HEK293 (cell line): ENCODE results near the gene CCDC28B.

Experiments used
- BCL11B ChIP-seq: fragments of 450-650 bp; formaldehyde crosslinking; IDR thresholded peaks from 2 replicates; pipeline ENCODE4 v1.5.1; 2016; ENCODE audit warnings: low read depth, missing biosample characterization, missing genetic modification characterization
- HOXA7 ChIP-seq: sonication (generic); formaldehyde crosslinking; IDR thresholded peaks from 2 replicates; pipeline ENCODE4 v1.8.1; 2022; ENCODE audit warnings: missing genetic modification reagents, borderline replicate concordance
- OVOL3 ChIP-seq: fragments of 450-650 bp; formaldehyde crosslinking; IDR thresholded peaks from 2 replicates; pipeline ENCODE4 v1.5.1; 2016; ENCODE audit warnings: missing biosample characterization, missing genetic modification characterization
- PRDM2 ChIP-seq: fragments of 450-650 bp; formaldehyde crosslinking; IDR thresholded peaks from 2 replicates; pipeline ENCODE4 v1.5.1; 2016; ENCODE audit warnings: missing biosample characterization, missing genetic modification characterization, borderline replicate concordance
- PRDM6 ChIP-seq: fragments of 450-650 bp; formaldehyde crosslinking; IDR thresholded peaks from 2 replicates; pipeline ENCODE4 v1.5.1; 2017; ENCODE audit warnings: missing biosample characterization, missing genetic modification characterization
- SETDB1 ChIP-seq: IDR thresholded peaks from one replicate; pipeline ENCODE4 v1.6.1; 2017; ENCODE audit warnings: mild to moderate bottlenecking, low read length, moderate library complexity, mixed read lengths; ENCODE audit not compliant: insufficient read length
- TCF7L2 ChIP-seq: IDR thresholded peaks from 2 replicates; pipeline ENCODE4 v1.6.1; 2011; ENCODE audit warnings: low read depth, mild to moderate bottlenecking, inconsistent platforms, low read length, moderate library complexity, borderline replicate concordance
- TRIM28 ChIP-seq: IDR thresholded peaks from 2 replicates; pipeline ENCODE4 v1.6.1; 2011; ENCODE audit warnings: low read length, control low read depth, borderline replicate concordance
- ZFHX2 ChIP-seq: fragments of 450-650 bp; formaldehyde crosslinking; conservative IDR thresholded peaks from 2 replicates; pipeline ENCODE4 v1.5.1; 2016; ENCODE audit warnings: missing biosample characterization, missing genetic modification characterization
- ZFP41 ChIP-seq: fragments of 450-650 bp; formaldehyde crosslinking; IDR thresholded peaks from 2 replicates; pipeline ENCODE4 v1.5.1; 2016; ENCODE audit warnings: missing biosample characterization, missing genetic modification characterization, borderline replicate concordance
- ZNF114 ChIP-seq: fragments of 450-650 bp; formaldehyde crosslinking; IDR thresholded peaks from 2 replicates; pipeline ENCODE4 v1.5.0; 2017; ENCODE audit warnings: missing biosample characterization, missing genetic modification characterization
- ZNF140 ChIP-seq: fragments of 450-650 bp; formaldehyde crosslinking; IDR thresholded peaks from 2 replicates; pipeline ENCODE4 v1.5.1; 2016; ENCODE audit warnings: missing biosample characterization, missing genetic modification characterization
- ZNF169 ChIP-seq: fragments of 450-650 bp; formaldehyde crosslinking; IDR thresholded peaks from 2 replicates; pipeline ENCODE4 v1.5.1; 2016; ENCODE audit warnings: missing biosample characterization, missing genetic modification characterization
- ZNF18 ChIP-seq: fragments of 450-650 bp; formaldehyde crosslinking; IDR thresholded peaks from 2 replicates; pipeline ENCODE4 v1.5.1; 2016; ENCODE audit warnings: missing biosample characterization, missing genetic modification characterization
- ZNF274 ChIP-seq, 2 experiments: fragments of 200-500 bp in 1 of 2; fragments of 450-650 bp in 1 of 2; sonication (Bioruptor generic) in 1 of 2; formaldehyde crosslinking in 1 of 2; IDR thresholded peaks; 2 replicates each; pipeline versions ENCODE4 v1.5.1 to v1.6.1; 2014 to 2016; ENCODE audit warnings: borderline replicate concordance in 1 of 2, inconsistent platforms in 1 of 2, low read length in 1 of 2, missing biosample characterization in 1 of 2, missing genetic modification characterization in 1 of 2
- ZNF394 ChIP-seq: fragments of 450-650 bp; formaldehyde crosslinking; IDR thresholded peaks from 2 replicates; pipeline ENCODE4 v1.5.1; 2016; ENCODE audit warnings: missing biosample characterization, missing genetic modification characterization, mild to moderate bottlenecking, moderate library complexity, borderline replicate concordance
- ZNF398 ChIP-seq: fragments of 450-650 bp; formaldehyde crosslinking; IDR thresholded peaks from 2 replicates; pipeline ENCODE4 v1.5.1; 2017; ENCODE audit warnings: missing biosample characterization, missing genetic modification characterization
- ZNF48 ChIP-seq: fragments of 450-650 bp; formaldehyde crosslinking; IDR thresholded peaks from 2 replicates; pipeline ENCODE4 v1.5.1; 2016; ENCODE audit warnings: missing biosample characterization, missing genetic modification characterization
- ZNF510 ChIP-seq: fragments of 450-650 bp; formaldehyde crosslinking; IDR thresholded peaks from 2 replicates; pipeline ENCODE4 v1.5.1; 2018; ENCODE audit warnings: mild to moderate bottlenecking, missing genetic modification characterization, missing biosample characterization; ENCODE audit not compliant: insufficient replicate concordance
- ZNF513 ChIP-seq: fragments of 450-650 bp; IDR thresholded peaks from 2 replicates; pipeline ENCODE4 v1.5.1; 2018; ENCODE audit warnings: missing biosample characterization, missing genetic modification characterization
- ZNF555 ChIP-seq: fragments of 450-650 bp; formaldehyde crosslinking; conservative IDR thresholded peaks from 2 replicates; pipeline ENCODE4 v1.5.1; 2017; ENCODE audit warnings: missing biosample characterization, mild to moderate bottlenecking, missing genetic modification characterization, inconsistent platforms
- ZNF560 ChIP-seq: fragments of 450-650 bp; formaldehyde crosslinking; IDR thresholded peaks from 2 replicates; pipeline ENCODE4 v1.5.1; 2017; ENCODE audit warnings: missing biosample characterization, missing genetic modification characterization, borderline replicate concordance
- ZNF670 ChIP-seq: fragments of 450-650 bp; formaldehyde crosslinking; IDR thresholded peaks from 2 replicates; pipeline ENCODE4 v1.5.1; 2016; ENCODE audit warnings: missing biosample characterization, missing genetic modification characterization, low read depth
- ZNF776 ChIP-seq: fragments of 450-650 bp; formaldehyde crosslinking; IDR thresholded peaks from 2 replicates; pipeline ENCODE4 v1.5.0; 2017; ENCODE audit warnings: missing biosample characterization, missing genetic modification characterization, borderline replicate concordance
- ZNF837 ChIP-seq: fragments of 450-650 bp; formaldehyde crosslinking; IDR thresholded peaks from 2 replicates; pipeline ENCODE4 v1.5.1; 2016; ENCODE audit warnings: missing biosample characterization, missing genetic modification characterization

Gene CCDC28B

GRCh38 chr1:32205401-32206370 is 5.3 kb downstream of the CCDC28B start, which contains the start of gene IQCC (continued):
- peak; percentile 92; the same call in 1 of the 2 replicates for TF ChIP-seq PRDM2 (tag by site-specific recombination)
- TF ChIP-seq ZNF114 (tag by site-specific recombination): no peak
- TF ChIP-seq HOXA7: no peak
- no peak for TF ChIP-seq ZNF169 (tag by site-specific recombination)
- TF ChIP-seq ZNF140 (tag by site-specific recombination): no peak
- TF ChIP-seq ZNF48 (tag by site-specific recombination): no peak
- no peak for TF ChIP-seq ZNF398
- TF ChIP-seq ZNF274 (IDR thresholded peaks at IDR 0.05; ENCODE audit: low read length): no peak
- TF ChIP-seq ZNF274 (tag by site-specific recombination; IDR thresholded peaks at IDR 0.05; ENCODE audit: borderline replicate concordance): no peak
- TF ChIP-seq ZNF776 (tag by site-specific recombination): no peak
- no peak for TF ChIP-seq ZNF555 (tag by site-specific recombination)
- 0 out of 2 replicates have a peak, but pooled peaks have one; percentile 16 for TF ChIP-seq ZNF18 (tag by site-specific recombination)
- no peak for TF ChIP-seq SETDB1
- no peak for TF ChIP-seq BCL11B
- TF ChIP-seq ZFP41 (tag by site-specific recombination): no peak
- TF ChIP-seq ZNF394 (tag by site-specific recombination): no peak
- no peak for TF ChIP-seq ZNF560 (tag by site-specific recombination)
- no peak for TF ChIP-seq ZNF513
- TF ChIP-seq PRDM6 (tag by site-specific recombination): no peak
- peak; percentile 96 for TF ChIP-seq ZFHX2 (tag by site-specific recombination)
- no peak for TF ChIP-seq ZNF670
- TF ChIP-seq OVOL3: no peak
- TF ChIP-seq TCF7L2: no peak
- no peak for TF ChIP-seq ZNF510 (tag by site-specific recombination)
- no peak for TF ChIP-seq TRIM28
- TF ChIP-seq ZNF837 (tag by site-specific recombination): no peak
